H1 (cell line): Measurements from ENCODE around the gene PACRGL. TPM values are rescaled to one million over a fixed set of nuclear protein-coding genes. Genes with fewer than 3 reads are reported as not detected.

ENCODE experiments used
- CTCF ChIA-PET: fragments of 300-600 bp; sonication (Branson Sonifier 250); formaldehyde crosslinking; loops from one replicate; lab custom pipeline; 2021; ENCODE audit not compliant: partially characterized antibody; lab: Charles Lee
- POLR2A ChIA-PET: fragments of 300-600 bp; sonication (Branson Sonifier 250); formaldehyde crosslinking; loops from one replicate; lab custom pipeline; 2021; ENCODE audit warnings: inconsistent platforms; ENCODE audit not compliant: partially characterized antibody; lab: Charles Lee
- DNase-seq, 2 experiments: peaks; one replicate each; pipeline versions ENCODE4 v3.0.0 to v3.0.0-alpha.2; 2010 to 2022; ENCODE audit warnings: low spot score in 2 of 2, low read depth in 1 of 2, mixed read lengths in 1 of 2
- FAIRE-seq: peaks from 2 replicates; lab custom pipeline; 2011; peaks lifted over from hg19 to GRCh38; lab: Jason Lieb, UNC
- H2AFZ ChIP-seq: 2 replicates; pipeline ENCODE4 v1.8.1; 2012; ENCODE audit warnings: low read length, inconsistent platforms
- H2AK5ac ChIP-seq: 2 replicates; pipeline ENCODE4 v1.6.1; 2013; ENCODE audit warnings: low read depth, low read length
- H2BK120ac ChIP-seq: replicated peaks from 2 replicates; pipeline ENCODE3; 2013; ENCODE audit warnings: low read depth, low read length, inconsistent platforms
- H2BK12ac ChIP-seq: 2 replicates; pipeline ENCODE4 v1.6.1; 2013; ENCODE audit warnings: low read depth, low read length
- H2BK15ac ChIP-seq: 2 replicates; pipeline ENCODE4 v1.6.1; 2013; ENCODE audit warnings: low read length
- H2BK20ac ChIP-seq: 2 replicates; pipeline ENCODE4 v1.6.1; 2013; ENCODE audit warnings: low read length
- H2BK5ac ChIP-seq: 2 replicates; pipeline ENCODE4 v1.6.1; 2013; ENCODE audit warnings: low read depth, low read length
- H3K14ac ChIP-seq: 2 replicates; pipeline ENCODE4 v1.6.1; 2013; ENCODE audit warnings: inconsistent platforms; ENCODE audit not compliant: insufficient read length
- H3K18ac ChIP-seq: 2 replicates; pipeline ENCODE4 v1.6.1; 2013; ENCODE audit warnings: low read length; ENCODE audit errors: extremely low read depth
- H3K23ac ChIP-seq: 2 replicates; pipeline ENCODE4 v1.6.1; 2013; ENCODE audit warnings: inconsistent platforms; ENCODE audit not compliant: insufficient read length
- H3K23me2 ChIP-seq: 2 replicates; pipeline ENCODE4 v1.6.1; 2013; ENCODE audit warnings: low read depth, low read length
- H3K27ac ChIP-seq: 2 replicates; pipeline ENCODE4 v1.6.1; 2011; ENCODE audit warnings: low read depth, low read length, inconsistent platforms
- H3K27me3 ChIP-seq, 4 experiments: replicated peaks in 1 of 4; 1 replicate in 1 of 4; 2 replicates in 3 of 4; pipeline versions ENCODE4 v1.6.1 to v1.8.1; 2011 to 2013; ENCODE audit warnings: low read length in 3 of 4, mild to moderate bottlenecking in 3 of 4, inconsistent platforms in 2 of 4, mixed read lengths in 2 of 4, moderate library complexity in 1 of 4; ENCODE audit not compliant: control insufficient read depth in 3 of 4, insufficient read depth in 3 of 4; ENCODE audit errors: extremely low read depth in 1 of 4
- H3K36me3 ChIP-seq, 4 experiments: 2 replicates each; pipeline versions ENCODE4 v1.6.1 to v1.8.1; 2011 to 2013; ENCODE audit warnings: mild to moderate bottlenecking in 4 of 4, low read length in 3 of 4, moderate library complexity in 2 of 4, control low read depth in 1 of 4, inconsistent platforms in 1 of 4; ENCODE audit not compliant: insufficient read depth in 4 of 4, control insufficient read depth in 2 of 4
- H3K4ac ChIP-seq: replicated peaks from 2 replicates; pipeline ENCODE3; 2013; ENCODE audit warnings: low read length, low read depth, mixed read lengths, inconsistent platforms; ENCODE audit not compliant: insufficient read length
- H3K4me1 ChIP-seq, 4 experiments: replicated peaks in 1 of 4; 1 replicate in 1 of 4; 2 replicates in 3 of 4; pipeline versions ENCODE4 v1.6.1 to v1.8.1; 2011 to 2013; ENCODE audit warnings: low read length in 3 of 4, inconsistent platforms in 2 of 4, mixed read lengths in 1 of 4; ENCODE audit not compliant: insufficient read depth in 4 of 4, control insufficient read depth in 3 of 4
- H3K4me2 ChIP-seq, 2 experiments: 2 replicates each; pipeline versions ENCODE4 v1.6.1 to v1.8.1; 2011 to 2013; ENCODE audit warnings: low read depth in 2 of 2, low read length in 2 of 2, control low read depth in 1 of 2, inconsistent platforms in 1 of 2, mild to moderate bottlenecking in 1 of 2; ENCODE audit not compliant: insufficient read depth in 1 of 2
- H3K4me3 ChIP-seq, 4 experiments: fragments of 200-600, 300-600 bp in 1 of 4; sonication (generic), shearing (Covaris generic), sonication (Bioruptor Twin) in 1 of 4; 2 replicates each; pipeline versions ENCODE4 v1.5.1 to v1.8.1; 2011 to 2016; ENCODE audit warnings: low read length in 4 of 4, low read depth in 3 of 4, control low read depth in 2 of 4, inconsistent platforms in 2 of 4, mild to moderate bottlenecking in 2 of 4, mixed read lengths in 1 of 4, moderate library complexity in 1 of 4; ENCODE audit not compliant: insufficient read depth in 2 of 4; ENCODE audit errors: extremely low read depth in 1 of 4
- H3K56ac ChIP-seq: replicated peaks from 2 replicates; pipeline ENCODE3; 2013; ENCODE audit warnings: low read depth, mild to moderate bottlenecking, mixed read lengths, low read length, inconsistent platforms; ENCODE audit not compliant: insufficient read length
- H3K79me1 ChIP-seq: 2 replicates; pipeline ENCODE4 v1.6.1; 2013; ENCODE audit warnings: low read depth, low read length, control low read depth
- H3K79me2 ChIP-seq, 2 experiments: 2 replicates each; pipeline versions ENCODE4 v1.6.1 to v1.8.1; 2012 to 2013; ENCODE audit warnings: low read length in 2 of 2, mild to moderate bottlenecking in 2 of 2, inconsistent platforms in 1 of 2; ENCODE audit not compliant: insufficient read depth in 2 of 2, control insufficient read depth in 1 of 2
- H3K9ac ChIP-seq, 4 experiments: replicated peaks in 1 of 4; 1 replicate in 1 of 4; 2 replicates in 3 of 4; pipeline versions ENCODE4 v1.6.1 to v1.8.1; 2011 to 2013; ENCODE audit warnings: low read depth in 3 of 4, low read length in 3 of 4, control low read depth in 2 of 4, mild to moderate bottlenecking in 2 of 4, moderate library complexity in 2 of 4, inconsistent platforms in 1 of 4; ENCODE audit errors: extremely low read depth in 1 of 4
- H3K9me3 ChIP-seq, 2 experiments: 2 replicates each; pipeline versions ENCODE4 v1.6.1 to v1.8.1; 2012 to 2013; ENCODE audit warnings: mild to moderate bottlenecking in 2 of 2, moderate library complexity in 2 of 2, control low read depth in 1 of 2, inconsistent platforms in 1 of 2, low read depth in 1 of 2, low read length in 1 of 2, mixed read lengths in 1 of 2; ENCODE audit not compliant: insufficient read depth in 2 of 2
- H4K20me1 ChIP-seq, 2 experiments: replicated peaks in 1 of 2; 2 replicates each; pipeline versions ENCODE3 to v1.8.1; 2011 to 2013; ENCODE audit warnings: inconsistent platforms in 2 of 2, low read length in 2 of 2, mild to moderate bottlenecking in 1 of 2; ENCODE audit not compliant: insufficient read depth in 2 of 2, control insufficient read depth in 1 of 2
- H4K5ac ChIP-seq: 2 replicates; pipeline ENCODE4 v1.6.1; 2013; ENCODE audit warnings: low read length, low read depth, mixed read lengths, inconsistent platforms; ENCODE audit not compliant: insufficient read length
- H4K8ac ChIP-seq: 2 replicates; pipeline ENCODE4 v1.8.0; 2013; ENCODE audit warnings: mild to moderate bottlenecking, moderate library complexity, low read length, inconsistent platforms; ENCODE audit not compliant: insufficient read depth; ENCODE audit errors: extremely low read depth
- H4K91ac ChIP-seq: replicated peaks from 2 replicates; pipeline ENCODE3; 2013; ENCODE audit warnings: low read length, mixed read lengths, inconsistent platforms; ENCODE audit not compliant: insufficient read length
- ATF3 ChIP-seq: IDR thresholded peaks from 2 replicates; pipeline ENCODE4 v1.6.1; 2011; ENCODE audit warnings: low read depth, mild to moderate bottlenecking, low read length; ENCODE audit not compliant: insufficient read depth
- CBX8 ChIP-seq: fragments of 300-800, 300-1000 bp; sonication (generic); IDR thresholded peaks from 2 replicates; pipeline ENCODE4 v1.7.1; 2016; ENCODE audit warnings: low read depth, low read length, borderline replicate concordance
- EGR1 ChIP-seq: IDR thresholded peaks from 2 replicates; pipeline ENCODE4 v1.6.1; 2011; ENCODE audit warnings: low read depth, low read length, borderline replicate concordance
- GABPA ChIP-seq: IDR thresholded peaks from 2 replicates; pipeline ENCODE4 v1.6.1; 2011; ENCODE audit warnings: mild to moderate bottlenecking, low read length, moderate library complexity, borderline replicate concordance; ENCODE audit not compliant: insufficient read depth
- KDM1A ChIP-seq: fragments of 200-600, 300-600 bp; sonication (generic); IDR thresholded peaks from 2 replicates; pipeline ENCODE4 v1.7.1; 2016; ENCODE audit warnings: mild to moderate bottlenecking, low read length, borderline replicate concordance
- POLR2A ChIP-seq, 2 experiments: IDR thresholded peaks; 1 replicate in 1 of 2; 2 replicates in 1 of 2; pipeline ENCODE4 v1.6.1; 2011; ENCODE audit warnings: low read depth in 2 of 2, low read length in 2 of 2, mild to moderate bottlenecking in 2 of 2; ENCODE audit errors: control extremely low read depth in 1 of 2
- POLR2AphosphoS5 ChIP-seq: IDR thresholded peaks from 2 replicates; pipeline ENCODE4 v1.6.1; 2011; ENCODE audit warnings: low read depth, low read length
- RBBP5 ChIP-seq: IDR thresholded peaks from 2 replicates; pipeline ENCODE4 v1.7.1; 2012; ENCODE audit warnings: low read depth, mild to moderate bottlenecking, inconsistent platforms, low read length, moderate library complexity, borderline replicate concordance
- RFX5 ChIP-seq: IDR thresholded peaks from 2 replicates; pipeline ENCODE4 v1.6.1; 2011; ENCODE audit warnings: low read depth, low read length, improper control_type of control experiment, borderline replicate concordance
- SAP30 ChIP-seq: fragments of 300-600 bp; sonication (generic); IDR thresholded peaks from 2 replicates; pipeline ENCODE4 v1.7.1; 2012; ENCODE audit warnings: low read length, moderate library complexity, mild to moderate bottlenecking, inconsistent platforms; ENCODE audit not compliant: insufficient read depth, insufficient replicate concordance
- SIN3A ChIP-seq, 2 experiments: IDR thresholded peaks in 1 of 2; conservative IDR thresholded peaks in 1 of 2; 2 replicates each; pipeline ENCODE4 v1.6.1; 2011 to 2012; ENCODE audit warnings: low read length in 2 of 2, improper control_type of control experiment in 1 of 2, low read depth in 1 of 2, mild to moderate bottlenecking in 1 of 2
- SP1 ChIP-seq: IDR thresholded peaks from 2 replicates; pipeline ENCODE4 v1.6.1; 2011; ENCODE audit warnings: low read depth, low read length
- TBP ChIP-seq: IDR thresholded peaks from 2 replicates; pipeline ENCODE4 v1.6.1; 2011; ENCODE audit warnings: low read depth, low read length, improper control_type of control experiment
- TCF12 ChIP-seq: IDR thresholded peaks from 2 replicates; pipeline ENCODE4 v1.6.1; 2011; ENCODE audit warnings: low read depth, mild to moderate bottlenecking, low read length
- YY1 ChIP-seq: IDR thresholded peaks from 2 replicates; pipeline ENCODE4 v1.6.1; 2011; ENCODE audit warnings: low read depth, mild to moderate bottlenecking, low read length
- WGBS, 2 experiments: shearing (Covaris generic) in 1 of 2; methylation state at CpG; one replicate each; pipeline versions ENCODE4 v1.1.6 to v1.1.7; 2013 to 2015; ENCODE audit warnings: low lambda C conversion rate in 2 of 2, mixed read lengths in 2 of 2, inconsistent platforms in 1 of 2, low coverage in 1 of 2, missing lambda C conversion rate in 1 of 2; ENCODE audit not compliant: insufficient replicate concordance in 2 of 2, insufficient coverage in 1 of 2, insufficient read length in 1 of 2; ENCODE audit errors: extremely low coverage in 1 of 2, missing lambda C conversion rate in 1 of 2; 5-methylcytosine and 5-hydroxymethylcytosine counted together
- polyA plus RNA-seq, 7 experiments: library from polyadenylated mRNA; depleted of rRNA in 3 of 7; stranded (reverse) in 5 of 7; unstranded in 2 of 7; fragments of >200 nt in 5 of 7; fragments of 200-250 nt in 2 of 7; gene quantifications; 1 replicate in 5 of 7; 2 replicates in 1 of 7; 4 replicates in 1 of 7; pipeline versions ENCODE4 v1.2.1 to v1.2.3, GENCODE V29; 2011 to 2013; ENCODE audit warnings: missing spikeins in 2 of 7, mixed read lengths in 2 of 7
- total RNA-seq: library from RNA; stranded (reverse); fragmentation: NEBNext Ultra II Directional; extraction: Animal tissue kit (Norgen Biotek cat#: 25700); gene quantifications from 2 replicates; pipeline ENCODE4 v1.2.1, GENCODE V29; 2021

PACRGL gene
- total and polyA plus RNA-seq, 2 of the 8 experiments (the other 6 are each of a cell fraction or from before 2014, with no cell fraction given) = 7.0 to 13.7 TPM

GRCh38 chr4:20711335-20711734 lies 11.1 kb downstream of the PACRGL start:
- FAIRE-seq (no peak), DNase-seq (no peak)
- WGBS, 2 experiments = 90% methylated on average over 2 of the region's 2 CpGs; no CpG with 5 or more reads in 1 of the 2 experiments
- Histone ChIP-seq H3K27me3 (no peaks in the 10 kb centered on the region), H3K56ac (no peak overlapping the region), H3K4me3 (no peak overlapping the region), H2AFZ (no peak overlapping the region), H3K79me1 (no peaks in the 10 kb centered on the region), H4K8ac (no peak overlapping the region), H4K5ac (no peak overlapping the region), H2BK20ac (no peak overlapping the region), H2BK5ac (no peak overlapping the region), H3K4ac (no peak overlapping the region), H3K4me1 (no peaks in the 10 kb centered on the region), H3K9ac (no peak overlapping the region), H2BK12ac (no peak overlapping the region), H2BK15ac (no peak overlapping the region), H3K36me3 (peaks cover 0 to 41% (median 8%) of the 10 kb centered on the region in 4 experiments; a peak in 4 of 8 replicates), H3K27ac (no peak overlapping the region), H4K91ac (no peak overlapping the region), H2AK5ac (no peak overlapping the region), H2BK120ac (no peak overlapping the region), H3K18ac (no peak overlapping the region), H3K23me2 (no peaks in the 10 kb centered on the region), H4K20me1 (no peaks in the 10 kb centered on the region), H3K4me2 (no peak overlapping the region), H3K14ac (no peak overlapping the region), H3K79me2 (no peaks in the 10 kb centered on the region), H3K9me3 (0 out of 4 replicates have a peak, but pooled peaks cover 0 to 3% of the 10 kb centered on the region in 2 experiments), H3K23ac (no peak overlapping the region)
- no peak for TF ChIP-seq RFX5
- TF ChIP-seq YY1 = no peak
- no peak for TF ChIP-seq POLR2A (IDR thresholded peaks at IDR 0.05; ENCODE audit: control extremely low read depth in 1 of 2, low read depth in 2 of 2, low read length in 2 of 2)
- no peak for TF ChIP-seq SAP30
- no peak for TF ChIP-seq KDM1A
- no peak for TF ChIP-seq SIN3A (conservative IDR thresholded peaks at IDR 0.05 in 1 of 2, IDR thresholded peaks at IDR 0.05 in 1 of 2; ENCODE audit: low read depth in 1 of 2, low read length in 2 of 2)
- no peak for TF ChIP-seq GABPA
- no peak for TF ChIP-seq RBBP5
- no peak for TF ChIP-seq EGR1
- TF ChIP-seq ATF3 = no peak
- no peak for TF ChIP-seq CBX8
- TF ChIP-seq TBP = no peak
- no peak for TF ChIP-seq POLR2AphosphoS5
- TF ChIP-seq TCF12 = no peak
- no peak for TF ChIP-seq SP1
- ChIA-PET POLR2A (no interaction called here), CTCF (no interaction called here)
